Measurements from ENCODE around the gene F2RL1. TPM values are rescaled to one million over a fixed set of nuclear protein-coding genes. Genes with fewer than 3 reads are reported as not detected.

Gene F2RL1, protein sequence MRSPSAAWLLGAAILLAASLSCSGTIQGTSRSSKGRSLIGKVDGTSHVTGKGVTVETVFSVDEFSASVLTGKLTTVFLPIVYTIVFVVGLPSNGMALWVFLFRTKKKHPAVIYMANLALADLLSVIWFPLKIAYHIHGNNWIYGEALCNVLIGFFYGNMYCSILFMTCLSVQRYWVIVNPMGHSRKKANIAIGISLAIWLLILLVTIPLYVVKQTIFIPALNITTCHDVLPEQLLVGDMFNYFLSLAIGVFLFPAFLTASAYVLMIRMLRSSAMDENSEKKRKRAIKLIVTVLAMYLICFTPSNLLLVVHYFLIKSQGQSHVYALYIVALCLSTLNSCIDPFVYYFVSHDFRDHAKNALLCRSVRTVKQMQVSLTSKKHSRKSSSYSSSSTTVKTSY
- 39.1 and 88.1 TPM in 2 replicates for total RNA-seq

DNA sequence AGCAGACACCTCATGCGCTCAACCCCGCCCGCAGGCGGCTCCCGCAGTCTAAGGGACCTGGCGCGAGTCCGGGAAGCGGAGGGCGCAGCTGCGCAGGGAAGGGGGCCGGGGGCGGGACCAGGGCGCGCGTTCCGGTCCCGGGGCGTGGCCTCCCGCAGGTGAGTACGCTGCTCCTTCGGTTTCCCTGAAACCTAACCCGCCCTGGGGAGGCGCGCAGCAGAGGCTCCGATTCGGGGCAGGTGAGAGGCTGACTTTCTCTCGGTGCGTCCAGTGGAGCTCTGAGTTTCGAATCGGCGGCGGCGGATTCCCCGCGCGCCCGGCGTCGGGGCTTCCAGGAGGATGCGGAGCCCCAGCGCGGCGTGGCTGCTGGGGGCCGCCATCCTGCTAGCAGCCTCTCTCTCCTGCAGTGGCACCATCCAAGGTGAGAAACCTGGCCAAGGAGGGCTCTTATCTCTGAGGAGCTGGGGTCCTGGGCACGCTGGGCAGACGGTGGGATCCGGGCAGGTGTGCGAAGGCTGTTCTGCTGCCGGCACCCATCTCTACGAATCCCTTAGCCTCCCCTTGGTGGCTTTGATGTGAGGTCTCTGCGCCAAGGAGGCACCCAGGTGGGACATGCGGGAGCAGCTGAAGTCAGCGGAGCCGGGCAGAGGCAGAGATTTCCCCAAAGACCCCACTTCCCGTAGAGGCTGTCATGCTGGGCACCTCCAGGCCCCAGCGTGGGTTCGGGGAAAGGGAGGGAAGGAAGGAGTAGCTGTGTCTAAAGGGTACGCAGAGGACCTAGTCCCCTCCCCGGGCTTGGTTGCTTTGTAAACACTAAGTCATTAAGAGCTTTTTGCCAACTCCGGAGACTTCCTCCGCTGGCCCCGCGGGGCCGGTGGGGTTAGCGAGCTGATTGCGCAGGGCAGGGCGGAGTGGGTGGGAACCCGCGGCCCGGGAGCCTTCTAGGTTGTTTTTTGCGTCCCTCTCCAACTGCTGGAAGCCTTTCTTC, at the start of gene F2RL1:
TSS of gene F2RL1 (plus strand) at position 187 of the 988 bp plus-strand sequence. CDS start at position 340, 153 bp downstream.

GRCh38 chr5:76849419-76850291, 30.8 kb downstream of the F2RL1 start, which contains the start of gene S100Z:
S100Z (plus strand) TSS chr5:76850014; CDS start chr5:76875360, 25,346 bp downstream.

Other genes starting within 250 kb of the F2RL1 start
- gene F2RL2, start 195.6 kb upstream of the F2RL1 start, total RNA-seq = 18.3 and 58.7 TPM in 2 replicates
- gene F2R, start 102.9 kb upstream of the F2RL1 start, total RNA-seq = 143 and 429 TPM in 2 replicates
- gene S100Z, start 31.0 kb downstream of the F2RL1 start, total RNA-seq = not detected in 2 replicates
- 0.33 and 2.9 TPM in 2 replicates for gene CRHBP, start 134.0 kb downstream of the F2RL1 start, total RNA-seq
- gene AGGF1, start 211.4 kb downstream of the F2RL1 start, total RNA-seq = 20.7 and 27.8 TPM in 2 replicates